ENCODE measurements around the gene NFU1. TPM values are rescaled to one million over a fixed set of nuclear protein-coding genes. Genes with fewer than 3 reads are reported as not detected.
A peak's percentile ranks its signal among the peaks of the same experiment; 100 is the strongest.

The NFU1 gene
- total and polyA plus RNA-seq, 7 experiments from 2014 or later = 16.1 to 76.4 (median 23.4) TPM

GRCh38 chr2:69376403-69376802 lies 60.8 kb downstream of the NFU1 start:
- Histone ChIP-seq H3K4me3 (ENCODE audit: low read length) (no peak overlapping the region), H3K27me3 (ENCODE audit: control insufficient read depth in 2 of 2, insufficient read depth in 2 of 2, low read length in 2 of 2) (no peaks in the 10 kb centered on the region), H3K9me3 (ENCODE audit: control insufficient read depth in 2 of 3, low read length in 3 of 3) (no peaks in the 10 kb centered on the region), H3K36me3 (ENCODE audit: control insufficient read depth in 2 of 3, insufficient read depth in 3 of 3, low read length in 3 of 3) (peaks cover 0 to 13% (median 0%) of the 10 kb centered on the region in 3 experiments), H3K27ac (ENCODE audit: low read depth, low read length) (no peak overlapping the region), H3K4me1 (ENCODE audit: control insufficient read depth in 2 of 2, insufficient read depth in 2 of 2, low read length in 2 of 2) (no peaks in the 10 kb centered on the region)
- Mint-ChIP-seq H3K36me3 (peaks cover 0 to 19% (median 5%) of the 10 kb centered on the region in 5 donors), H3K27ac (no peak overlapping the region), H3K9me3 (peaks cover 0 to 1% (median 0%) of the 10 kb centered on the region in 11 donors), H3K4me1 (peaks cover 18 to 35% (median 26%) of the 10 kb centered on the region in 7 donors), H3K4me3 (no peak overlapping the region), H3K27me3 (no peaks in the 10 kb centered on the region)
- CTCF ChIA-PET = interaction anchor here (0.7 kb wide), 1 partner anchor 11 kb away, joined by 3 read pairs; no protein-coding TSS in a partner anchor
- DNase-seq = no peak
- POLR2A ChIA-PET = interaction anchor here (0.6 to 1.2 kb wide), 2 partner anchors 8 to 902 kb away, joined by 3 to 5 read pairs; no protein-coding TSS in a partner anchor
- intact Hi-C loops (cut with micrococcal nuclease) = loop anchor here in 1 of 2 donors (5.0 kb wide), 1 partner anchor 441 kb away; no protein-coding TSS in a partner anchor
- ATAC-seq = no peak

- CTCF ChIA-PET = interaction anchor here (0.5 to 0.7 kb wide), 3 partner anchors 10 to 13 kb away, joined by 3 read pairs; no protein-coding TSS in a partner anchor
- intact Hi-C loops (cut with micrococcal nuclease) = loop anchor here (1.0 to 5.0 kb wide), 3 partner anchors 12 to 442 kb away; partner anchors contain the start of gene GFPT1 (in 1 of the 2)
- peaks cover 0 to 20% (median 5%) of the 10 kb centered on the region in 5 donors for H3K36me3 Mint-ChIP-seq
Observed at GRCh38 chr2:69375494-69376353, 61.5 kb downstream of the NFU1 start.

DNA sequence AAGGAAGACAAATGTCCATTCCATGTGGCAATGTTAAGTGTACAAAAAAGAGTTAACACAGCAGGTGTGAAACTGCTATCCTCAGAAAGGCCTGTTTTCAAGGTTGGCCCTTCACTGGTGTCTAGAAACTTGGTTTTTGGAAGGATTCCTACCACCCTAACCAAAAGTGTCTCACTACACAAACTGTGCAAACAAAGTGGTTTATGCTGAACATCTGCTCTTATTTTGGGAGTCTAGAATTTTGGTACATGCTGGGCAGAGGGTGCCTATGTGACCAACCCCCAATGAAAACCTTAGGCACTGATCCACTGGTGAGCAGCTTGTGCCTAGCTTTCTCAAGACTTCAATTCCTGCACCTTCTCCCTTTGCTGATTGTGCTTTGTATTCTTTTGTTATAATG lies 64.5 kb downstream of the NFU1 start:
- ChIA-PET POLR2A (interaction anchor here (0.6 kb wide), 1 partner anchor 143 kb away, joined by 3 read pairs; no protein-coding TSS in a partner anchor), CTCF (no interaction called here)
- Mint-ChIP-seq H3K27ac (no peak overlapping the region), H3K4me3 (no peak overlapping the region), H3K27me3 (no peaks in the 10 kb centered on the region), H3K36me3 (peaks cover 10 to 36% (median 24%) of the 10 kb centered on the region in 5 donors), H3K9me3 (peaks cover 0 to 1% (median 0%) of the 10 kb centered on the region in 11 donors), H3K4me1 (peaks cover 10 to 20% (median 12%) of the 10 kb centered on the region in 7 donors)
- Histone ChIP-seq H3K27ac (ENCODE audit: low read depth, low read length) (no peak overlapping the region), H3K27me3 (ENCODE audit: control insufficient read depth in 2 of 2, insufficient read depth in 2 of 2, low read length in 2 of 2) (no peaks in the 10 kb centered on the region), H3K4me1 (ENCODE audit: control insufficient read depth in 2 of 2, insufficient read depth in 2 of 2, low read length in 2 of 2) (no peaks in the 10 kb centered on the region), H3K4me3 (ENCODE audit: low read length) (no peak overlapping the region), H3K9me3 (ENCODE audit: control insufficient read depth in 2 of 3, low read length in 3 of 3) (no peaks in the 10 kb centered on the region), H3K36me3 (ENCODE audit: control insufficient read depth in 2 of 3, insufficient read depth in 3 of 3, low read length in 3 of 3) (peaks cover 0 to 39% (median 21%) of the 10 kb centered on the region in 3 experiments)
- DNase-seq = no peak
- intact Hi-C loops (cut with micrococcal nuclease) = no loop called here
- ATAC-seq = no peak

More at GRCh38 chr2:69375494-69376353, 61.5 kb downstream of the NFU1 start:
- H3K4me3 Mint-ChIP-seq = no peak overlapping the region
- Histone ChIP-seq H3K27me3 (ENCODE audit: control insufficient read depth in 2 of 2, insufficient read depth in 2 of 2, low read length in 2 of 2) (no peaks in the 10 kb centered on the region), H3K4me3 (ENCODE audit: low read length) (no peak overlapping the region), H3K27ac (ENCODE audit: low read depth, low read length) (no peak overlapping the region), H3K9me3 (ENCODE audit: control insufficient read depth in 2 of 3, low read length in 3 of 3) (no peaks in the 10 kb centered on the region), H3K4me1 (ENCODE audit: control insufficient read depth in 2 of 2, insufficient read depth in 2 of 2, low read length in 2 of 2) (no peaks in the 10 kb centered on the region), H3K36me3 (ENCODE audit: control insufficient read depth in 2 of 3, insufficient read depth in 3 of 3, low read length in 3 of 3) (peaks cover 0 to 13% (median under 1%) of the 10 kb centered on the region in 3 experiments)
- peaks cover 0 to 1% (median 0%) of the 10 kb centered on the region in 11 donors for H3K9me3 Mint-ChIP-seq
- DNase-seq (peak in 5 of 9 donors; percentile 12 to 41 (median 19)), ATAC-seq (peak; percentile 79)
- POLR2A ChIA-PET = interaction anchor here (1.2 kb wide), 1 partner anchor 8 kb away, joined by 3 read pairs; no protein-coding TSS in a partner anchor
- H3K27me3 Mint-ChIP-seq = no peaks in the 10 kb centered on the region
- peaks cover 14 to 31% (median 23%) of the 10 kb centered on the region in 7 donors for H3K4me1 Mint-ChIP-seq
- no peak overlapping the region for H3K27ac Mint-ChIP-seq

- no peak overlapping the region for H3K27ac Mint-ChIP-seq
- Histone ChIP-seq H3K27ac (ENCODE audit: low read depth, low read length) (no peak overlapping the region), H3K4me1 (ENCODE audit: control insufficient read depth in 2 of 2, insufficient read depth in 2 of 2, low read length in 2 of 2) (no peaks in the 10 kb centered on the region), H3K4me3 (ENCODE audit: low read length) (no peak overlapping the region), H3K9me3 (ENCODE audit: control insufficient read depth in 2 of 3, low read length in 3 of 3) (no peaks in the 10 kb centered on the region), H3K27me3 (ENCODE audit: control insufficient read depth in 2 of 2, insufficient read depth in 2 of 2, low read length in 2 of 2) (no peaks in the 10 kb centered on the region), H3K36me3 (ENCODE audit: control insufficient read depth in 2 of 3, insufficient read depth in 3 of 3, low read length in 3 of 3) (peaks cover 8 to 43% (median 21%) of the 10 kb centered on the region in 3 experiments)
- CTCF ChIA-PET = no interaction called here
- POLR2A ChIA-PET = interaction anchor here (0.9 kb wide), 1 partner anchor 11 kb away, joined by 3 read pairs; no protein-coding TSS in a partner anchor
- ATAC-seq (no peak), DNase-seq (no peak)
- peaks cover 0 to under 1% (median 0%) of the 10 kb centered on the region in 11 donors for H3K9me3 Mint-ChIP-seq
- intact Hi-C loops (cut with micrococcal nuclease) = no loop called here
- H3K4me1 Mint-ChIP-seq = peaks cover 0 to 8% (median 0%) of the 10 kb centered on the region in 7 donors
- H3K27me3 Mint-ChIP-seq = no peaks in the 10 kb centered on the region
- H3K36me3 Mint-ChIP-seq = peaks cover 17 to 48% (median 35%) of the 10 kb centered on the region in 5 donors
- H3K4me3 Mint-ChIP-seq = no peak overlapping the region
Observed at GRCh38 chr2:69369802-69370201, 67.4 kb downstream of the NFU1 start.

GRCh38 chr2:69368588-69368987 lies 68.6 kb downstream of the NFU1 start:
- Histone ChIP-seq H3K9me3 (ENCODE audit: control insufficient read depth in 2 of 3, low read length in 3 of 3) (no peaks in the 10 kb centered on the region), H3K27me3 (ENCODE audit: control insufficient read depth in 2 of 2, insufficient read depth in 2 of 2, low read length in 2 of 2) (no peaks in the 10 kb centered on the region), H3K4me3 (ENCODE audit: low read length) (no peak overlapping the region), H3K36me3 (ENCODE audit: control insufficient read depth in 2 of 3, insufficient read depth in 3 of 3, low read length in 3 of 3) (peaks cover 8 to 45% (median 21%) of the 10 kb centered on the region in 3 experiments), H3K27ac (ENCODE audit: low read depth, low read length) (no peak overlapping the region), H3K4me1 (ENCODE audit: control insufficient read depth in 2 of 2, insufficient read depth in 2 of 2, low read length in 2 of 2) (no peaks in the 10 kb centered on the region)
- ATAC-seq (no peak), DNase-seq (no peak)
- intact Hi-C loops (cut with micrococcal nuclease) = no loop called here
- H3K4me1 Mint-ChIP-seq = peaks cover 0 to 8% (median 0%) of the 10 kb centered on the region in 7 donors
- H3K27ac Mint-ChIP-seq = no peak overlapping the region
- peaks cover 17 to 49% (median 36%) of the 10 kb centered on the region in 5 donors for H3K36me3 Mint-ChIP-seq
- no peaks in the 10 kb centered on the region for H3K27me3 Mint-ChIP-seq
- no peaks in the 10 kb centered on the region for H3K9me3 Mint-ChIP-seq
- no peak overlapping the region for H3K4me3 Mint-ChIP-seq
- CTCF ChIA-PET = no interaction called here
- POLR2A ChIA-PET = interaction anchor here (0.8 to 1.0 kb wide), 2 partner anchors 18 to 652 kb away, joined by 3 read pairs; partner anchors contain the start of gene GFPT1

GRCh38 chr2:69359371-69359770 lies 77.9 kb downstream of the NFU1 start:
- no peaks in the 10 kb centered on the region for H3K9me3 ChIP-seq (ENCODE audit: control insufficient read depth in 2 of 3, low read length in 3 of 3)
- H3K27me3 ChIP-seq (ENCODE audit: control insufficient read depth in 2 of 2, insufficient read depth in 2 of 2, low read length in 2 of 2) = no peaks in the 10 kb centered on the region
- CTCF ChIA-PET = no interaction called here
- Mint-ChIP-seq H3K36me3 (peaks cover 10 to 45% (median 22%) of the 10 kb centered on the region in 5 donors), H3K4me1 (peaks cover 0 to 12% (median 0%) of the 10 kb centered on the region in 7 donors), H3K4me3 (no peak overlapping the region), H3K27ac (peak overlapping the region in 1 of 9 donors; percentile 23), H3K9me3 (no peaks in the 10 kb centered on the region), H3K27me3 (no peaks in the 10 kb centered on the region)
- no peak overlapping the region for H3K27ac ChIP-seq (ENCODE audit: low read depth, low read length)
- DNase-seq = no peak
- H3K36me3 ChIP-seq (ENCODE audit: control insufficient read depth in 2 of 3, insufficient read depth in 3 of 3, low read length in 3 of 3) = peaks cover 9 to 65% (median 14%) of the 10 kb centered on the region in 3 experiments
- intact Hi-C loops (cut with micrococcal nuclease) = no loop called here
- no peak for ATAC-seq
- H3K4me3 ChIP-seq (ENCODE audit: low read length) = no peak overlapping the region
- H3K4me1 ChIP-seq (ENCODE audit: control insufficient read depth in 2 of 2, insufficient read depth in 2 of 2, low read length in 2 of 2) = no peaks in the 10 kb centered on the region
- POLR2A ChIA-PET = no interaction called here
